Aorta (tissue), 5 donors: Measurements from ENCODE around the gene CACNA1D. TPM values are rescaled to one million over a fixed set of nuclear protein-coding genes. Genes with fewer than 3 reads are reported as not detected.

Source experiments
- ATAC-seq: fragments of 200-7000 bp; cut with Tn5 transposase; one replicate; pipeline ENCODE4 v1.9.1; 2022; ENCODE audit warnings: moderate library complexity; ENCODE audit not compliant: low FRiP score
- DNase-seq, 2 donors: peaks; one replicate each; pipeline ENCODE4 v3.0.0-alpha.2; 2020
- H3K27ac ChIP-seq, 2 donors: one replicate each; pipeline ENCODE4 v1.5.1; 2013; ENCODE audit warnings: low read length in 2 of 2, mild to moderate bottlenecking in 2 of 2, moderate library complexity in 2 of 2, control low read depth in 1 of 2, inconsistent platforms in 1 of 2, low read depth in 1 of 2
- H3K27me3 ChIP-seq, 2 donors: one replicate each; pipeline ENCODE4 v1.6.1; 2013; ENCODE audit warnings: control low read depth in 1 of 2, low read length in 1 of 2, mild to moderate bottlenecking in 1 of 2, moderate library complexity in 1 of 2; ENCODE audit not compliant: insufficient read depth in 2 of 2, control insufficient read depth in 1 of 2
- H3K36me3 ChIP-seq, 2 donors: one replicate each; pipeline ENCODE4 v1.6.1; 2013; ENCODE audit warnings: control low read depth in 1 of 2, low read length in 1 of 2, mild to moderate bottlenecking in 1 of 2; ENCODE audit not compliant: insufficient read depth in 2 of 2, control insufficient read depth in 1 of 2
- H3K4me1 ChIP-seq, 2 donors: one replicate each; pipeline ENCODE4 v1.6.1; 2013; ENCODE audit warnings: low read length in 2 of 2, control low read depth in 1 of 2, mild to moderate bottlenecking in 1 of 2, moderate library complexity in 1 of 2; ENCODE audit not compliant: insufficient read depth in 2 of 2, control insufficient read depth in 1 of 2
- H3K4me3 ChIP-seq, 2 donors: one replicate each; pipeline ENCODE4 v1.5.1; 2013; ENCODE audit warnings: low read length in 2 of 2, control low read depth in 1 of 2, mild to moderate bottlenecking in 1 of 2
- H3K9me3 ChIP-seq: one replicate; pipeline ENCODE4 v1.6.1; 2013; ENCODE audit warnings: mild to moderate bottlenecking, low read length; ENCODE audit not compliant: control insufficient read depth
- WGBS, 2 donors: extraction: QIAGEN DNeasy Blood & Tissue Kit; methylation state at CpG; one replicate each; pipeline ENCODE4 v1.1.7; 2013; 5-methylcytosine and 5-hydroxymethylcytosine counted together
- intact Hi-C, 2 donors: fragments of 100-400 bp; cut with DNase I; formaldehyde crosslinking; loops; one replicate each; pipeline versions ENCODE4 v1.14.2 to v1.15.0; 2022
- polyA plus RNA-seq, 2 donors: library from polyadenylated mRNA; stranded (reverse); fragments of 200-250 nt; gene quantifications; one replicate each; pipeline ENCODE4 v1.2.3, GENCODE V29; 2013
- total RNA-seq, 2 donors: library from RNA; stranded (reverse); fragmentation: NEBNext Ultra II Directional; extraction: Animal tissue kit (Norgen Biotek cat#: 25700); gene quantifications; one replicate each; pipeline ENCODE4 v1.2.1, GENCODE V29; 2021
- donor health status: healthy with polysubstance abuse.
- donor health status: Bipolar disorder and iron deficiency.
- donor health status: DM: no; HTN: no; CAD: no.
- donor health status: DM: no; HTN: no; CAD: no.
- donor health status: DM: yes; HTN: yes; CAD: no.

CACNA1D gene
- total and polyA plus RNA-seq, 4 donors = 0.25 to 7.4 (median 0.78) TPM; not detected in 1

GRCh38 chr3:53829605-53830004, 335.2 kb downstream of the CACNA1D start:
- 75 to 78% methylated on average over 2 of the region's 2 CpGs for WGBS, 2 donors
- H3K36me3 ChIP-seq = no peaks in the 10 kb centered on the region
- H3K4me1 ChIP-seq = no peaks in the 10 kb centered on the region
- H3K9me3 ChIP-seq = no peaks in the 10 kb centered on the region
- DNase-seq = no peak
- H3K27ac ChIP-seq = no peak overlapping the region
- intact Hi-C loops = no loop called here
- H3K27me3 ChIP-seq = no peaks in the 10 kb centered on the region
- no peak overlapping the region for H3K4me3 ChIP-seq
- ATAC-seq = no peak

- no peak for ATAC-seq
Observed at GRCh38 chr3:53830944-53831343, 336.5 kb downstream of the CACNA1D start.

GRCh38 chr3:53833053-53833645, 338.7 kb downstream of the CACNA1D start:
- ATAC-seq (no peak), DNase-seq (no peak)
- Histone ChIP-seq H3K9me3 (no peaks in the 10 kb centered on the region), H3K4me1 (no peaks in the 10 kb centered on the region), H3K4me3 (no peak overlapping the region), H3K36me3 (no peaks in the 10 kb centered on the region), H3K27me3 (no peaks in the 10 kb centered on the region), H3K27ac (no peak overlapping the region)
- WGBS, 2 donors = 92 to 96% methylated on average over 9 of the region's 9 CpGs
- intact Hi-C loops = no loop called here

More at GRCh38 chr3:53830944-53831343, 336.5 kb downstream of the CACNA1D start:
- 88 to 89% methylated on average over 6 of the region's 6 CpGs for WGBS, 2 donors
- Histone ChIP-seq H3K27me3 (no peaks in the 10 kb centered on the region), H3K27ac (no peak overlapping the region), H3K4me1 (no peaks in the 10 kb centered on the region), H3K9me3 (no peaks in the 10 kb centered on the region), H3K36me3 (no peaks in the 10 kb centered on the region), H3K4me3 (no peak overlapping the region)
- intact Hi-C loops = no loop called here
- DNase-seq = no peak

GRCh38 chr3:53833700-53834099, 339.3 kb downstream of the CACNA1D start:
- DNase-seq (no peak), ATAC-seq (no peak)
- 86 to 94% methylated on average over 5 of the region's 5 CpGs for WGBS, 2 donors
- H3K27me3 ChIP-seq = no peaks in the 10 kb centered on the region
- no peak overlapping the region for H3K4me3 ChIP-seq
- intact Hi-C loops = no loop called here
- no peaks in the 10 kb centered on the region for H3K4me1 ChIP-seq
- H3K27ac ChIP-seq = no peak overlapping the region
- H3K36me3 ChIP-seq = no peaks in the 10 kb centered on the region
- no peaks in the 10 kb centered on the region for H3K9me3 ChIP-seq

GRCh38 chr3:53834429-53835095, 340.2 kb downstream of the CACNA1D start:
- Histone ChIP-seq H3K27ac (no peak overlapping the region), H3K4me1 (no peaks in the 10 kb centered on the region), H3K9me3 (no peaks in the 10 kb centered on the region), H3K36me3 (no peaks in the 10 kb centered on the region), H3K4me3 (no peak overlapping the region), H3K27me3 (no peaks in the 10 kb centered on the region)
- WGBS, 2 donors = 97% methylated on average over 6 of the region's 6 CpGs
- intact Hi-C loops = no loop called here
- no peak for DNase-seq
- ATAC-seq = no peak

GRCh38 chr3:53835257-53835656, 340.8 kb downstream of the CACNA1D start:
- Histone ChIP-seq H3K4me3 (no peak overlapping the region), H3K9me3 (no peaks in the 10 kb centered on the region), H3K4me1 (no peaks in the 10 kb centered on the region), H3K36me3 (no peaks in the 10 kb centered on the region), H3K27me3 (no peaks in the 10 kb centered on the region), H3K27ac (no peak overlapping the region)
- DNase-seq (no peak), ATAC-seq (no peak)
- intact Hi-C loops = no loop called here
- 75 to 90% methylated on average over 1 of the region's 1 CpG for WGBS, 2 donors

GRCh38 chr3:53836084-53836872, 341.9 kb downstream of the CACNA1D start:
- ATAC-seq = no peak
- 94 to 97% methylated on average over 9 of the region's 9 CpGs for WGBS, 2 donors

GRCh38 chr3:53837331-53837730, 342.9 kb downstream of the CACNA1D start:
- WGBS, 2 donors = 88 to 90% methylated on average over 10 of the region's 10 CpGs
- Histone ChIP-seq H3K27ac (no peak overlapping the region), H3K36me3 (no peaks in the 10 kb centered on the region), H3K4me3 (no peak overlapping the region), H3K9me3 (no peaks in the 10 kb centered on the region), H3K4me1 (no peaks in the 10 kb centered on the region), H3K27me3 (no peaks in the 10 kb centered on the region)
- intact Hi-C loops = no loop called here
- DNase-seq (no peak), ATAC-seq (no peak)

More at GRCh38 chr3:53836084-53836872, 341.9 kb downstream of the CACNA1D start:
- H3K36me3 ChIP-seq = no peaks in the 10 kb centered on the region
- H3K27ac ChIP-seq = no peak overlapping the region
- H3K27me3 ChIP-seq = no peaks in the 10 kb centered on the region
- H3K9me3 ChIP-seq = no peaks in the 10 kb centered on the region
- DNase-seq = no peak
- intact Hi-C loops = no loop called here
- H3K4me1 ChIP-seq = no peaks in the 10 kb centered on the region
- no peak overlapping the region for H3K4me3 ChIP-seq
